Activated CD8-positive, alpha-beta memory T cell treated with anti-CD3 and anti-CD28 coated beads, Interleukin-2, amount 50 U/mL, for 24 hours (primary cell): ENCODE results near the gene CXCR1.
"Not testable (repeated sequence)": the region's sequence is repeated elsewhere in the genome, so short reads cannot be mapped to it uniquely, and the experiment has no call there.

ENCODE experiments used
- DNase-seq: peaks from one replicate; pipeline ENCODE4 v3.0.0-alpha.2; 2020; ENCODE audit errors: extremely low read depth

CXCR1 gene

DNA sequence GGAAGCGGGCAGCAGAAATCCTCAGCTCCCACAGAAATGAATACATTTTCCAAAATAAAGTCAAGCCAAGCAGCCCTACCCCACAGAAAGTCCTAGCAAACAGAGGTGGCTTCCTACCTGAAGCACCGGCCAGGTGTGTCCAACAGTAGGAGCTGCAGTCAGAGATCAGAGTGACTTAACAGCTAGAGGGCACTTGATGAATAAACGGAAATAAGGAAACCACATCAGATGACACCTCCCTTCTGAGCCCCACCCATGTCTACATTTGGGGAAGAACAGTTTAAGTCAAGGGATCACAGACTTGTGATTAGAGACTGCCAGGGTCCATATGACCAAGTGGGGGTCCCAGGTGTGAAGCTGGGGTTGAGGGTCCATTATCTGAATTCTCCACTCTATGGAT is at the start of gene CXCR1:
TSS of gene CXCR1 (minus strand) at position 172 of the 400 bp plus-strand sequence. CDS start 1,751 bp downstream, outside the sequence.
- DNase-seq: no peak

- no peak for DNase-seq
These were observed 49.5 kb upstream of the CXCR1 start for GRCh38 chr2:218216336-218216673.

DNA sequence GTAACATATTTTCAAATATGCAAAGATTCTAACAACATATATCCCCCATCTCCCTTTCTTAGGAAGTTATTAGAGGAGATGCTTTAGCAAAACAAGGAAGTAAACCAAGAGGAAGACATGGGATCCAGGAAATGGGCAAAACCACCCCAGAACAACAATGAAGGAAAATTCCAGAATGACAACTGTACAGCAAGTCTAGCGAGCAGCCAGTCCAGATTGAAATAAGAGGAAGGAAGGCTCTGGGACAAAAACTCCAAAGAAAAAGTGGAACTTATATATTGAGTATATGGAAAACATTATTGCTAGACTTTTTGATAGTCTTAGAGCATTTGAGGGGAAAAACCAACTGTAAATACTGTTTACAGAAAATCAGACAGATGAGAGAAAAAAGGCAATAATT is 47.4 kb upstream of the CXCR1 start:
- no peak for DNase-seq

DNA sequence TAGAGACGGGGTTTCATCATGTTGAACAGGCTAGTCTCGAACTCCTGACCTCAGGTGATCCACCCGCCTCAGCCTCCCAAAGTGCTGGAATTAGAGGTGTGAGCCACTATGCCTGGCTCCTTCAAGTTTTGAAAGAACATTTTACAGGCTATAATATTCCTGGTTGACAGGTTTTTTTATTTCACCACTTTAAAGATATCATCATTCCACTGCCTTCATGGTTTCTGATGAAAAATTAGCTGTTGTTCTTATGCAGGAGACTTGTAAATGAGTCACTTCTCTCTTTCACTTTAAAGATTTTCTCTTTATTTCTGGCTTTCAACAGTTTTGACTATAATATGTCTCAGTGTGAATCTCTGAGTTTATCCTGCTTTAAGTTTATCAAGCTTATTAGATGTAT is 42.3 kb upstream of the CXCR1 start:
- no peak for DNase-seq

DNA sequence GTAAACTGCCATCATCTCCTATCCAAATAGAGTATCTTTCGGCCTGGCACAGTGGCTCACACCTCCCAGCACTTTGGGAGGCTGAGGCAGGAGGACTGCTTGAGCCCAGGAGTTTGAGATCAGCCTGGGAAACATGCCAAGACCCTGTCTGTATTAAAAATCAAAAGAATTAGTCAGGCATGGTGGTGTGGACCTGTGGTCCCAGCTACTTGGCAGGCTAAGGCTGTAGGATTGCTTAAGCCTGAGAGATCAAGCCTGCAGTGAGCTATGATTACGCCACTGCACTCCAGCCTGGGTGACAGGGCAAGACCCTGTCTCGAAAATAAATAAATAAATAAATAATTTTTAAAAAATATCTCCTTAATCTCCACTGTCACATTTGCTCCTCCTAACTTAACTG is 35.5 kb upstream of the CXCR1 start:
- no peak for DNase-seq

GRCh38 chr2:218196974-218197373 is 30.2 kb upstream of the CXCR1 start:
- DNase-seq: no peak

GRCh38 chr2:218194880-218195279 is 28.1 kb upstream of the CXCR1 start:
- no peak for DNase-seq

GRCh38 chr2:218193701-218194100 is 26.9 kb upstream of the CXCR1 start:
- DNase-seq: no peak

- no peak for DNase-seq
These were observed 26.2 kb upstream of the CXCR1 start for GRCh38 chr2:218192902-218193430.

DNA sequence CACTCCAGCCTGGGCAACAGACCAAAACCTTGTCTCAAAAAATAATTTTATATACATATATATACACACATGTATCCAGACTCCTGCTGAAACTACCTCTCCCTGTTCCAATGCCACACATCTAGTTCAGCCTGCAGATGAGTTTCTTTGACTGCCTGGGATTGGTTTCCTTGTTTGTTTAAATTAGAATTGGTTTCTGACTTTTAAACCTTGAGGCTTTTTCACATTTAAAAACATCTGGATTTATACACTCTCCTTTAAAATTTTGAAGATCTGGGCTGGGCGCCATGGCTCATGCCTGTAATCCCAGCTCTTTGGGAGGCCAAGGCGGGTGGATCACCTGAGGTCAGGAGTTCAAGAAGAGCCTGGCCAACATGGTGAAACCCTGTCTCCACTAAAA is 21.8 kb upstream of the CXCR1 start:
- no peak for DNase-seq

GRCh38 chr2:218187296-218188015 is 20.7 kb upstream of the CXCR1 start:
- no peak for DNase-seq

- DNase-seq: no peak
These were observed 20.1 kb upstream of the CXCR1 start for GRCh38 chr2:218186876-218187275.

- peak; percentile 20 for DNase-seq
These were observed 19.6 kb upstream of the CXCR1 start for GRCh38 chr2:218186355-218186766.

- no peak for DNase-seq
These were observed 17.6 kb upstream of the CXCR1 start for GRCh38 chr2:218184331-218184730.

- no peak for DNase-seq
These were observed 13.8 kb upstream of the CXCR1 start for GRCh38 chr2:218180467-218181114.

- DNase-seq: no peak
These were observed 13.0 kb upstream of the CXCR1 start for GRCh38 chr2:218179782-218180181.

DNA sequence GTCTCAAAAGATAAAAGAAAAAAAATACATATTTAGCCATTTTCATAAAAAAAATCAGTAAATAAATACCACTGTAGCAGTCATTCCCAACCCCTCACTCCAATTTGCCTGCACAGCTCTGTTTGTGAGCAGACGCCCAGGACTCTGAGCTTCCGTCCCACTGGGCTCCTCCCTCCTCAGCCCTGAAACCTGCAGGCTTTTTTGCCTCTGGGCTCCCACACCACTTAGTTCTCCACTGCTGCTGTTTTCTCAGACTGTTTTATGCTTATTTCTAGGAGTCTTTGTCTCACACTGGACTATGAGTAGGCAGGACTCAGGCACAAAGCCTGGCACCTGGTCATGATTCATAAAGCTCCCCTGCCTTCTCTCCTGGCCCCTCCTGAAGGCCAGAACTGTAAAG is 6.1 kb upstream of the CXCR1 start:
- no peak for DNase-seq

GRCh38 chr2:218171744-218172143 is 5.0 kb upstream of the CXCR1 start:
- DNase-seq: not testable (repeated sequence)

- DNase-seq: no peak
These were observed 3.2 kb upstream of the CXCR1 start for GRCh38 chr2:218169757-218170546.

DNA sequence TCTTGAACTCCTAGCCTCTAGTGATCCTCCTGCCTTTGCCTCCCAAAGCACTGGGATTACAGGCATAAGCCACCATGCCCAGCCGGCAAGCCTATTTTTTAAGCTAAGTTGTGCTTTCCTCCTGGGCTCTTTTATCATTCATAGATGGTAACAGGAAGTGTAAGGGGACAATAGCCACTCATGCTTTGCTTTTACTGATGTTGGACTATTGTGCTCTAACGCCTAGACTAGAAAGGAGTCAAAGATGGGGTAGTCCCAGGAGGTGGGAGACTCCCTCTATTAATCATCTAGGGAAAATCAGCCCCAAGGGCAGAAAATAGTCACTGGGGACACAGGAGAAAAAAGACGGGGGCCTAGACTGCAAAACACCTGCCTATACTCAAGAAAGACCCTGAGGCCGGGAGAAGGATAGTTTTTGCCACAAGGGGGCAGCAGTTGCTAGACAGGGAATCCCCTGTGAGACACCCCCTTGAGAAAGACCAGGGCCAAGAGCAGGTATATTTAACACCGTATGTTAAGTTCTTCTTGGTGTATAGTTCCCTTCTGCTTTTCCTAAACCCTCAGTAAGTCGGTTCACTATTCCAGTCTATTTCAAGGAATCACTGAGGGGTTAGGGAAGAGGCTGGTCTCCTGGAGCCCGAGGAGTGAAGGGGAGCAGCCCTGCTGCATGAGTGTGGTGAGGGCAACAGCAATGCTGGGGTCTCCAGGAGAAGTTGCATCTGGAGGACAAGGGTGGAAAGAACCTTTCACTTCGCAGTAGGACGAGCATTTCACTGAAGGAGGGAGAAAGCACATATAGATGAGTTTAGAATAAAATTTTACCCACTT is 2.1 kb upstream of the CXCR1 start:
- peak; percentile 43 for DNase-seq

GRCh38 chr2:218168016-218168415 is 1.3 kb upstream of the CXCR1 start:
- DNase-seq: no peak

DNA sequence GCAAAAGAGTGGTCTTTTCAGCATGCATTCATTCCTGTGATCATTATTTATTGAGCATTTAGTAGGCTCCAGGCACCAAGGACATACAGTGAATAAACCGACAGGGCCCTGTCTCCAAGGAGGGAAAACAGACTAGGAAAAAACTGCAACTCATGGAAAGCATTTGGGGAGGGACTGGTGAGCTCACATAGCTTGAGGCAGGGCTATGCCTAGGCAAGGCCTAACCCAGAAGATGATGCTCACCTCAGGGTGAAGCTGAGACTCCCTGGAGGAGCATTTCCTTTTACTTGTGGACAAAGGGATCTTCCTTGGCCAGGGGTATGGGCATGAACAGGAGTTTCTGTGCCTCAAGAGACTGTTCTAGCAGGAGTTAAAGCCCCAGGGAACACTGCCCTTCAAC is 3.9 kb downstream of the CXCR1 start:
- no peak for DNase-seq
